Activated CD8-positive, alpha-beta memory T cell treated with anti-CD3 and anti-CD28 coated beads, Interleukin-2, amount 50 U/mL, for 4 hours (primary cell): ENCODE data around the gene TCF7L1.
"Not testable (repeated sequence)": the region's sequence is repeated elsewhere in the genome, so short reads cannot be mapped to it uniquely, and the experiment has no call there.

Source experiments
- DNase-seq: peaks from one replicate; pipeline ENCODE4 v3.0.0-alpha.2; 2020

TCF7L1 gene

GRCh38 chr2:85133751-85134254 lies 611 bp downstream of the TCF7L1 start:
- DNase-seq = no peak

GRCh38 chr2:85134255-85134895 lies 1.2 kb downstream of the TCF7L1 start:
- DNase-seq = no peak

- DNase-seq = no peak
Measured at GRCh38 chr2:85134896-85135659, 1.9 kb downstream of the TCF7L1 start.

GRCh38 chr2:85135660-85135914 lies 2.4 kb downstream of the TCF7L1 start:
- no peak for DNase-seq

GRCh38 chr2:85137156-85137555 lies 4.0 kb downstream of the TCF7L1 start:
- no peak for DNase-seq

- no peak for DNase-seq
Measured at GRCh38 chr2:85143463-85144082, 10.4 kb downstream of the TCF7L1 start.

- no peak for DNase-seq
Measured at GRCh38 chr2:85145116-85145820, 12.1 kb downstream of the TCF7L1 start.

GRCh38 chr2:85148190-85148589 lies 15.0 kb downstream of the TCF7L1 start:
- no peak for DNase-seq

GRCh38 chr2:85151026-85151425 lies 17.8 kb downstream of the TCF7L1 start:
- no peak for DNase-seq

GRCh38 chr2:85152895-85153294 lies 19.7 kb downstream of the TCF7L1 start:
- no peak for DNase-seq

GRCh38 chr2:85154048-85154753 lies 21.0 kb downstream of the TCF7L1 start:
- DNase-seq = no peak

- not testable (repeated sequence) for DNase-seq
Measured at GRCh38 chr2:85155082-85155481, 21.9 kb downstream of the TCF7L1 start.

GRCh38 chr2:85156153-85156552 lies 23.0 kb downstream of the TCF7L1 start:
- DNase-seq = no peak

GRCh38 chr2:85156619-85157018 lies 23.4 kb downstream of the TCF7L1 start:
- DNase-seq = no peak

- DNase-seq = no peak
Measured at GRCh38 chr2:85157345-85157744, 24.2 kb downstream of the TCF7L1 start.

GRCh38 chr2:85158559-85159273 lies 25.5 kb downstream of the TCF7L1 start:
- DNase-seq = no peak

GRCh38 chr2:85159589-85159988 lies 26.4 kb downstream of the TCF7L1 start:
- DNase-seq = no peak

- DNase-seq = no peak
Measured at GRCh38 chr2:85160966-85161960, 28.1 kb downstream of the TCF7L1 start.

GRCh38 chr2:85162746-85163301 lies 29.6 kb downstream of the TCF7L1 start:
- DNase-seq = no peak

- no peak for DNase-seq
Measured at GRCh38 chr2:85163675-85164074, 30.5 kb downstream of the TCF7L1 start.

- DNase-seq = no peak
Measured at GRCh38 chr2:85164145-85164569, 31.0 kb downstream of the TCF7L1 start.
